ENCODE data around the gene BRME1. TPM values are rescaled to one million over a fixed set of nuclear protein-coding genes. Genes with fewer than 3 reads are reported as not detected.

BRME1 gene
- polyA plus RNA-seq, 2 of the 4 experiments (the other 2 are of a cell fraction): 0.12 to 1.2 TPM

GRCh38 chr19:13894552-13894951, 11.4 kb downstream of the BRME1 start:
- POLR2A ChIA-PET: no interaction called here
- H3K4me1 ChIP-seq: no peaks in the 10 kb centered on the region
- no peak overlapping the region for H3K4me3 ChIP-seq
- CTCF ChIA-PET: no interaction called here
- no peak for DNase-seq (ENCODE audit: low read depth in 1 of 2, low spot score in 1 of 2)
- H3K4me2 ChIP-seq: no peak overlapping the region
- H3K27ac ChIP-seq: no peak overlapping the region
- no peak for ATAC-seq
- no peak for TF ChIP-seq PBX3 (IDR thresholded peaks at IDR 0.05)
- TF ChIP-seq EHMT2 (IDR thresholded peaks at IDR 0.05; ENCODE audit: low read depth): no peak
- no peak for TF ChIP-seq EHF (CRISPR knock-in tag; IDR thresholded peaks at IDR 0.05)
- no peak for TF ChIP-seq RAD21 (conservative IDR thresholded peaks at IDR 0.05 in 1 of 2, IDR thresholded peaks at IDR 0.05 in 1 of 2)
- TF ChIP-seq ZC3H11A (IDR thresholded peaks at IDR 0.05): no peak
- TF ChIP-seq RNF2 (IDR thresholded peaks at IDR 0.05; ENCODE audit: borderline replicate concordance, low read depth): no peak
- no peak for TF ChIP-seq HEYL (CRISPR knock-in tag; IDR thresholded peaks at IDR 0.05)
- TF ChIP-seq RFX5 (IDR thresholded peaks at IDR 0.05): no peak
- no peak for TF ChIP-seq MYC (IDR thresholded peaks at IDR 0.05; ENCODE audit: borderline replicate concordance, low read length)
- no peak for TF ChIP-seq HOXB5 (CRISPR knock-in tag; IDR thresholded peaks at IDR 0.05)
- TF ChIP-seq GATA3 (IDR thresholded peaks at IDR 0.05; ENCODE audit: borderline replicate concordance): no peak
- no peak for TF ChIP-seq CHD4 (IDR thresholded peaks at IDR 0.05; ENCODE audit: borderline replicate concordance)
- no peak for TF ChIP-seq BHLHE40 (IDR thresholded peaks at IDR 0.05; ENCODE audit: low read depth, low read length)
- TF ChIP-seq KDM5A (IDR thresholded peaks at IDR 0.05): no peak
- no peak for TF ChIP-seq ZNF302 (CRISPR knock-in tag; IDR thresholded peaks at IDR 0.05)
- no peak for TF ChIP-seq ZFP36 (IDR thresholded peaks at IDR 0.05; ENCODE audit: borderline replicate concordance, partially characterized antibody)
- no peak for TF ChIP-seq MAX (IDR thresholded peaks at IDR 0.05)
- TF ChIP-seq MAFK (IDR thresholded peaks at IDR 0.05; ENCODE audit: partially characterized antibody): no peak
- TF ChIP-seq TFCP2L1 (CRISPR knock-in tag; IDR thresholded peaks at IDR 0.05): no peak
- TF ChIP-seq HOXB13 (CRISPR knock-in tag; IDR thresholded peaks at IDR 0.05; ENCODE audit: low read depth): no peak
- no peaks in the 10 kb centered on the region for H3K9me3 ChIP-seq
- 62% methylated on average over 5 of the region's 5 CpGs for WGBS (ENCODE audit: missing lambda C conversion rate)
- FAIRE-seq: no peak

GRCh38 chr19:13892870-13893269, 13.0 kb downstream of the BRME1 start:
- DNase-seq (ENCODE audit: low read depth in 1 of 2, low spot score in 1 of 2): no peak
- H3K27ac ChIP-seq: no peak overlapping the region
- POLR2A ChIA-PET: no interaction called here
- H3K9me3 ChIP-seq: no peaks in the 10 kb centered on the region
- CTCF ChIA-PET: interaction anchor here (1.1 to 2.2 kb wide), 2 partner anchors 12 to 167 kb away, joined by 4 to 6 read pairs; no protein-coding TSS in a partner anchor
- ATAC-seq: no peak
- no peak overlapping the region for H3K4me3 ChIP-seq
- H3K4me2 ChIP-seq: no peak overlapping the region
- H3K4me1 ChIP-seq: no peaks in the 10 kb centered on the region
- TF ChIP-seq NFE2L2 (conservative IDR thresholded peaks at IDR 0.05; ENCODE audit: low read length): no peak
- TF ChIP-seq RNF2 (IDR thresholded peaks at IDR 0.05; ENCODE audit: borderline replicate concordance, low read depth): no peak
- TF ChIP-seq MAX (IDR thresholded peaks at IDR 0.05): no peak
- TF ChIP-seq REST (IDR thresholded peaks at IDR 0.05): no peak
- TF ChIP-seq CBX2 (IDR thresholded peaks at IDR 0.05; ENCODE audit: borderline replicate concordance, low read depth): no peak
- TF ChIP-seq JUNB (IDR thresholded peaks at IDR 0.05): no peak
- TF ChIP-seq MAFK (IDR thresholded peaks at IDR 0.05; ENCODE audit: partially characterized antibody): no peak
- TF ChIP-seq HOXB5 (CRISPR knock-in tag; IDR thresholded peaks at IDR 0.05): no peak
- no peak for TF ChIP-seq FOXS1 (CRISPR knock-in tag; IDR thresholded peaks at IDR 0.05)
- no peak for TF ChIP-seq MAZ (IDR thresholded peaks at IDR 0.05; ENCODE audit: borderline replicate concordance, low read depth, low read length)
- TF ChIP-seq ZC3H11A (IDR thresholded peaks at IDR 0.05): no peak
- no peak for TF ChIP-seq RAD21 (conservative IDR thresholded peaks at IDR 0.05 in 1 of 2, IDR thresholded peaks at IDR 0.05 in 1 of 2)
- TF ChIP-seq EHF (CRISPR knock-in tag; IDR thresholded peaks at IDR 0.05): no peak
- no peak for FAIRE-seq
- 80% methylated on average over 9 of the region's 9 CpGs for WGBS (ENCODE audit: missing lambda C conversion rate)

All from A549 (cell line).